ENCODE results near the gene CEACAM16.
"Not testable (repeated sequence)": the region's sequence is repeated elsewhere in the genome, so short reads cannot be mapped to it uniquely, and the experiment has no call there.

CEACAM16 gene

DNA sequence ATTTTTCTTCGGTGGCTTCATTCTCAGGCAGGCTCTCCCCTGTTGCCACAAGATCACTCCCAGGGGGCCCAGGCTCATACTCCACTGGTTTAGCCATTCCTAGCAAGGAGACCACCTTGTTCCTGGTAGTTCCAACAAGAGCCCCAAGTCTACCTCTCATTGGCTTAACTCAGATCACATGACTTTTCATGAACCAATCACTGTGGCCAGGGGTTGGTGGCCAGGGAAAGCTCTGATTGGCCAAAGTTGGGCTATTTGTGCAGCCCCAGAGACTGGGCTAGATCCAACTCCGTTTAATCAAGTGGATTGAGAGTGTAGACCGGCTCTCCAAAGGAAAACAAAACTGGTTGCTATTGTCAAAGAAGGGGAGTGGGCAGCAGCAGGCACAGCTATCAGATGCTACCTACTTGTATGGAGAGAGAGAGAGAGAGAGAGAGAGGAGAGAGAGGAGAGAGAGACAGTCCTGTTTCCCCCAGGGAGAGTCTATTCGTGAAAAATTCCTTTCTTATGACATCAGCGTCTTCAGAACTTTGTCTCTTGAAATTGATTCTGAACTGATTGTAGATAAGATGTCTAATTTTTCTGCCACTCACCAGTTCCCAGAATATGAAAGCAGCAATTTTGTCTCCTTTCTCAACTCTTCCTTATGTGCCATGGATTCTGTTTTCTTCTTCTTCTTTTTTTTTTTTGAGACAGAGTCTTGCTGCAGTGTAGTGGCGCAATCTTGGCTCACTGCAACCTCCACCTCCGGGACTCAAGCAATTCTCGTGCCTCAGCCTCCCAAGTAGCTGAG, 21.7 kb upstream of the CEACAM16 start:
- no peak for DNase-seq

GRCh38 chr19:44680536-44680935, 18.4 kb upstream of the CEACAM16 start:
- DNase-seq = no peak

GRCh38 chr19:44681992-44682790, 16.8 kb upstream of the CEACAM16 start:
- DNase-seq = no peak

- DNase-seq = no peak
Observed at GRCh38 chr19:44682807-44683206, 16.1 kb upstream of the CEACAM16 start.

GRCh38 chr19:44683434-44684210, 15.3 kb upstream of the CEACAM16 start:
- no peak for DNase-seq

- DNase-seq = not testable (repeated sequence)
Observed at GRCh38 chr19:44684396-44684795, 14.6 kb upstream of the CEACAM16 start.

DNA sequence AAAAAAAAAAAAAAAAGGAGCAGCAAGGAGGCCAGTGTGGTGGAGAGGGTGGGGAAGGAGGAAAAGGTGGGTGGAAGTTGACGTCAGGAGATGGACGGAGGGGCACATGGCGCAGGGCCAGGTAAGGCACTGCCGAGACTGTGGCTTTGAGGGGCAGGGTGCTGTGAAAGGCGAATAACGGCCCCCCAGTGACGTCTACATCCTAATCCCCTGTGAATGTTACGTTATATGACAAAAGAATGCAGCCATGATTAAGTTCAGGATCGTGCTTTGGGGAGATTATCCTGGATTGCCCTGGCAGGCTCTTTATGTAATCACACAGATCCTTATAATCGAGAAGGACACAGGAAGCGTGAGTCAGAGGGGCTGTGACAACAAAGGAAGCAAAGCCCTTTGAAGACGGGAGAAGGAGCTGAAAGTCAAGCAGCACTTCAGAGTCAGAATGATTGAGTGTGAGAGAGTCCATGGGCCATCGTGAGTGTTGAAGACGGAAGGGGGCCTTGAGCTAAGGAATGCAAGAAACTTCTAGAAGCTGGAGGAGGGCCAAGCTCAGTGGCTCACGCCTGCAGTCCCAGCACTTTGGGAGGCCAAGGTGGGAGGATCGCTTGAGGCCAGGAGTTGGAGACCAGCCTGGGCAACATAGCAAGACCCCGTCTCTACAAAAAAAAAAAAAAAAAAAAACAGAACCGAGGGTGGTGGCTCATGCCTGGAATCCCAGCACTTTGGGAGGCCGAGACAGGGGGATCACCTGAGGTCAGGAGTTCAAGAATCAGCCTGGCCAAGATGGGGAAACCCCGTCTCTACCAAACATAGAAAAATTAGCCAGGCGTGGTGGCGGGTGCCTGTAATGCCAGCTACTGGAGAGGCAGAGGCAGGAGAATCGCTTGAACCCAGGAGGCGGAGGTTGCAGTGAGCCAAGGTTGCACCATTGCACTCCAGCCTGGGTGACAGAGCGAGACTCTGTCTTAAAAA, 13.8 kb upstream of the CEACAM16 start:
- DNase-seq = no peak

DNA sequence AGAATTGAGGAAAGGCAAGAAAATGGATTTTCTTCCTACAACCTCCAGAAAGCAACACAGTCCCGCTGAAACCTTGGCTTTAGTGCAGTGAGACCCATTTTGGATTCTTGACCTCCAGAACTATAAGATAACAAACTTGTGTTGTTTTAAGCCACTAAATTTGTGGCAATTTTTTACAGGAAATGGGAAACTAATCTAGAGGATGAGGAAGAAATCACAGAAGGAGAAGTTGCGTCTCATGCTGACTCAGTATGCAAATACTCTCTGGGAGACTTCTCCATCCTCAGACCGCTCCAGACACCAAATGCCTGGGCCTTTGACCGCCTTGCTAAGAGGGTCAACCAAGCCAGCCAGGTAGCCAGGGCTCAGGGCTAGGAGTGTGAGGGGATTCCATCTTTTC, 13.1 kb upstream of the CEACAM16 start:
- DNase-seq = no peak

GRCh38 chr19:44686896-44687295, 12.1 kb upstream of the CEACAM16 start:
- no peak for DNase-seq

GRCh38 chr19:44687888-44688287, 11.1 kb upstream of the CEACAM16 start:
- no peak for DNase-seq

GRCh38 chr19:44689290-44690130, 9.4 kb upstream of the CEACAM16 start:
- peak; percentile 76 for DNase-seq

- DNase-seq = no peak
Observed at GRCh38 chr19:44690131-44690440, 8.9 kb upstream of the CEACAM16 start.

DNA sequence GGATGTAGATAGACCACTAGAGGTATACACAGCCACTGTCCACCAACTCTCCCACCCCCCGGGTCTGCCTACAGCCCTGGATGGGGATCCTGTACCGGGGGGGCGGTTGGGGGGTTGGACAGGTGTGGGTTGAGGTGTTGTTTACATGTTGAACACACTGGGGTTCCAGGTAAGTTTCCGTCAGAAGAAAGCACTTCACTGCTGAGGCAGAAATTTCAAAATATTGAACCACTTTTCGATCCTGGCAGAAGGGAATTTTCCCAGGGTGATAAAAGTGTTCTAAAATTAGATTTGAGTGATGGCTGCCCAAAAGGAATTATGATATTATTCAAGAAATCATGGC, 6.6 kb upstream of the CEACAM16 start:
- DNase-seq = no peak

DNA sequence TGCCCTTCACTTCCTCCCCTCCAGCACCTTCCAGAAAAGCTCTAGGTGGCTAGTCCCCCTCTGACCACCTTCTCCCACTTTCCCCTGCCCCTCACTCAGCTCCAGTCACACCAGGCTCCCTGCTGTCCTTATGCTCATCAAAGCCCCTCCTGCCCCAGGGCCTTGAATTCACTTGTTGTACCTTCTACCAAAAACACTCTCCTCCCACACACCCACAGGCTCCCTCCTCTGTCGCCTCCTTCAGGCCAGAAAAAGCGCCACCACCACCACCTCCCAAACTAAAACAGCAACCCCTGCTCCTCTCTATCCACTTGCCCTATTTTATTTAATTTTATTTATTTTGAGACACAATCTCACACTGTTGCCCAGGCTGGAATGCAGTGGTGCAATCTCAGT, 4.8 kb upstream of the CEACAM16 start:
- no peak for DNase-seq

DNA sequence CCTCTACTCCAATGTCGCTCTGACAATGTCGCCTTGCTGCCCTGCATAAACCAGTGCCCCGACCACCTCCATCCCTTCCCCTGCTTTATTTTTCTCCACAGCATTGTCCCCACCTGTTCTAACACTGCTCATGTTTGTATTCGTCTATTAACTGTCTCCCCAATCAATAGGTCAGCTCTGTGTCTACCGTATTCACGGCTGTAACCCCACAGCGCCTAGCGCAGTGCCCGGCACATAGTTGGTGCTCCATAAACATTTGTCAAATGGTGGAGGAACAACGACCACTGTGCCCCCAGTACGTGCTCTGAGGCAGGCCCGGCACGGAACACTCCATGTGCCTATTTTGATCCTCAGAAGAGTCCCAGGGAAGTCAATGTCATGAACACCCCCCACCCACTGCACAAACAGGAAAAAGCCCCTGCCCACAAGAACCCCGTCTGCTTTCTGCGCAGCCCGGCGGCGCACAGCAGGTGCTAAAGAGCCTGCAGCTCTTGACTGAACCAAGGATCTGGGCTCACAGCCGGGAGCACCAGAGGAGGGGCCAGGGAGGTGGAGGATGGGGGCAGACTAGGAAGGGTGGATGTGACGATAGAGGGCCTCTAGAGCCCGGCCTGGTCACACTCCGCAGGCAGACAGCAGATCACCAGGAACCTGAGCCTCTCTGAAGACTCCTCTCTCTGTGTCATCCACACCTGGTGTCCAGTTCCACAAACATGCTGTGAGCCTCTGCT, 1.8 kb upstream of the CEACAM16 start:
- no peak for DNase-seq

- no peak for DNase-seq
Observed at GRCh38 chr19:44697670-44698034, 1.3 kb upstream of the CEACAM16 start.

GRCh38 chr19:44700547-44700946, 1.6 kb downstream of the CEACAM16 start:
- no peak for DNase-seq

GRCh38 chr19:44701228-44701627, 2.3 kb downstream of the CEACAM16 start:
- DNase-seq = no peak

GRCh38 chr19:44702551-44703176, 3.7 kb downstream of the CEACAM16 start:
- DNase-seq = no peak

GRCh38 chr19:44703336-44704078, 4.6 kb downstream of the CEACAM16 start:
- no peak for DNase-seq

All from retina (tissue), 1 donor.